WI38 (cell line): Measurements from ENCODE around the gene PAWR.

Experiments
- H3K4me3 ChIP-seq: 2 replicates; pipeline ENCODE4 v1.5.1; 2011; ENCODE audit warnings: low read depth, mild to moderate bottlenecking, control low read depth, low read length
- CTCF ChIP-seq: IDR thresholded peaks from 2 replicates; pipeline ENCODE4 v1.5.1; 2012; ENCODE audit warnings: low read depth, mild to moderate bottlenecking, control low read depth, low read length

The PAWR gene

GRCh38 chr12:79710707-79711483 is 20.1 kb upstream of the PAWR start:
- H3K4me3 ChIP-seq: no peak overlapping the region
- TF ChIP-seq CTCF: no peak

- TF ChIP-seq CTCF: no peak
- H3K4me3 ChIP-seq: no peak overlapping the region
Observed at GRCh38 chr12:79707830-79708229, 17.1 kb upstream of the PAWR start.

GRCh38 chr12:79706676-79707075 is 15.9 kb upstream of the PAWR start:
- no peak for TF ChIP-seq CTCF
- H3K4me3 ChIP-seq: no peak overlapping the region

- TF ChIP-seq CTCF: no peak
- no peak overlapping the region for H3K4me3 ChIP-seq
Observed at GRCh38 chr12:79706156-79706555, 15.4 kb upstream of the PAWR start.

GRCh38 chr12:79698966-79699365 is 8.2 kb upstream of the PAWR start:
- H3K4me3 ChIP-seq: no peak overlapping the region
- no peak for TF ChIP-seq CTCF

- TF ChIP-seq CTCF: no peak
- H3K4me3 ChIP-seq: no peak overlapping the region
Observed at GRCh38 chr12:79696416-79696815, 5.7 kb upstream of the PAWR start.

GRCh38 chr12:79692860-79693577 is 2.3 kb upstream of the PAWR start:
- H3K4me3 ChIP-seq: peak overlapping the region; percentile 91; the same call in 1 of the 2 replicates
- TF ChIP-seq CTCF: no peak
